GM13976 (cell line): Measurements from ENCODE around the gene EYS.

Experiments used
- DNase-seq: peaks from one replicate; pipeline ENCODE4 v3.0.0; 2012; ENCODE audit warnings: low spot score
- in situ Hi-C: fragments of 300-500 bp; cut with MboI; formaldehyde crosslinking; loops from one replicate; pipeline ENCODE4 v1.12.0; 2022; ENCODE audit warnings: low sequenced_read_pairs, mixed read lengths, inconsistent platforms; ENCODE audit not compliant: unreplicated experiment
- TF ChIP-seq, protein P1 (sequence below): IDR thresholded peaks from 2 replicates; pipeline ENCODE4 v1.5.1; 2012; ENCODE audit warnings: borderline replicate concordance, mild to moderate bottlenecking; ENCODE audit not compliant: insufficient read depth; ENCODE audit errors: extremely low read depth, missing control alignments, control extremely low read depth

Gene EYS

DNA sequence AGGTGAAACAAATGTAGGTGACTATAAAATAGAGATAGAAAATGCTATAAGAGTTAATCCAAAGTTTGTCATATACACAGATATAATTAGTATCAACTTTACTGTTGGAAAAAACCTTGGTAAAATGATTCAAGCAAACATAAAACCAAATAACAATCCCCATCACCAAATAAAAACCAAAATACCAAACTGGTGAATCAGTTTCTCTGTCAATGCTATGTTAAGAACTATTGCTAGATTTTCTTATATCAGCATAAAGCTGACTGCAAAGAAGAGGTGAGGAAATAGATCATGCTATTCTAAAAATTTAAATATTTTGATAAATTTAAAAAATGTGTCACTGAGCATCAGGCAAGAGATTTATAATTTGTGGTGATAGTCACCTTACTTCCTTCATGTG, 1413.0 kb downstream of the EYS start:
- no peak for DNase-seq
- in situ Hi-C loops: no loop called here
- TF ChIP-seq, protein P1, sequence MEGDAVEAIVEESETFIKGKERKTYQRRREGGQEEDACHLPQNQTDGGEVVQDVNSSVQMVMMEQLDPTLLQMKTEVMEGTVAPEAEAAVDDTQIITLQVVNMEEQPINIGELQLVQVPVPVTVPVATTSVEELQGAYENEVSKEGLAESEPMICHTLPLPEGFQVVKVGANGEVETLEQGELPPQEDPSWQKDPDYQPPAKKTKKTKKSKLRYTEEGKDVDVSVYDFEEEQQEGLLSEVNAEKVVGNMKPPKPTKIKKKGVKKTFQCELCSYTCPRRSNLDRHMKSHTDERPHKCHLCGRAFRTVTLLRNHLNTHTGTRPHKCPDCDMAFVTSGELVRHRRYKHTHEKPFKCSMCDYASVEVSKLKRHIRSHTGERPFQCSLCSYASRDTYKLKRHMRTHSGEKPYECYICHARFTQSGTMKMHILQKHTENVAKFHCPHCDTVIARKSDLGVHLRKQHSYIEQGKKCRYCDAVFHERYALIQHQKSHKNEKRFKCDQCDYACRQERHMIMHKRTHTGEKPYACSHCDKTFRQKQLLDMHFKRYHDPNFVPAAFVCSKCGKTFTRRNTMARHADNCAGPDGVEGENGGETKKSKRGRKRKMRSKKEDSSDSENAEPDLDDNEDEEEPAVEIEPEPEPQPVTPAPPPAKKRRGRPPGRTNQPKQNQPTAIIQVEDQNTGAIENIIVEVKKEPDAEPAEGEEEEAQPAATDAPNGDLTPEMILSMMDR: no peak

DNA sequence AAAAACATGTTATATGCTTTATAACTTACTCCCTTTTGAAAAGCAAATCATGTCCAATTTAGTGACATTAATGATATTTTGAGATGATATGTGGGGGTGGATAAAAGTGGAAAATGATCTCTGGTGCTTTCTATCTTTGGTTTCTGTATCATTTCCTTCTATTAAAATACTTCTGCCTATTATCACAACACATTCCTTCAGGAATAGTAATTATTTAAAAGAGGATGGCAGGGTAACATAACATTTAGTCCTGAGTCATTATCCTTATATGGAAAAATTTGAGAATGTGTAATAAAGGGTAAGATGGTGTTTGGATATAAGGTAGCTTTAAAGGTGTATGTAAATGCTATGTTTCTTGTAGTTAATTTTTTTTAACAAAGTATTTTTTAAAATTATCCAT, 1413.7 kb downstream of the EYS start:
- TF ChIP-seq, protein P1: no peak
- no peak for DNase-seq
- in situ Hi-C loops: no loop called here

DNA sequence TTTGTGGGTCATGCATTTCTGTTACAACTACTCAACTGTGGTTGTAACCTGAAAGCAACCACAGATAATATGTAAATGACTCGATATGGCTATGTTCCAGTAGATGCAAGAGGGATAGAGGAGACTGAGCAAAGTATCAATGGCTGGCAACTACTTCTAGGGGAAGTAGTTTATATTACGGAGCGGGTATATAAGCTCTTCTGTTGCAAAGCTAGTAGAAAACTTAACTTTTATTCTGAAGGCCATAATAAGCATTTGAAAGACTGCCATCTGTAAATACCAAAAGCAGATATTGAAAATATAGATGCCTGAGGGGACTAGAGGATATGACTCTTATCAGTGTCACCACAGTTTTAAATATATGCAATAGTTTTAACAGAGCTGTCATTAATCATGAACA, 1416.2 kb downstream of the EYS start:
- TF ChIP-seq, protein P1: no peak
- DNase-seq: no peak
- in situ Hi-C loops: no loop called here

DNA sequence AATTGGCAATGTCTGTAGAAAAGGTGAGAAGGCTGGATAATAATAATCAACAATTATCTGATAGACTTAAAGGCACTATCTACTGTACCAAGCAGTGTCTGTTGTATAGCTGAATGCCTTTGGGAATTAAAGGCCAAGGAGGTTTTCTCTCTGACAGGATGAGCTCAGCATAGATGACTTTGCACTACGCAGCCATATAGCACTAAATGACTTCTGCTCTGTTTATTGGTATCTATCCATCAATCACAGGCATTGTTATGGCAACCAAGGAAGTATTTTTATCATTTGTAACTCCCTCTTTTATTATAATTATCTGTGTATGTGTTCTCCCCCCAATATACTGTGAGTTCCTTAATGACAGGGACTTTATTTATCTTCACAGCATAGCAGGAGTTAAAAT, 1417.1 kb downstream of the EYS start:
- DNase-seq: no peak
- TF ChIP-seq, protein P1: no peak
- in situ Hi-C loops: no loop called here

DNA sequence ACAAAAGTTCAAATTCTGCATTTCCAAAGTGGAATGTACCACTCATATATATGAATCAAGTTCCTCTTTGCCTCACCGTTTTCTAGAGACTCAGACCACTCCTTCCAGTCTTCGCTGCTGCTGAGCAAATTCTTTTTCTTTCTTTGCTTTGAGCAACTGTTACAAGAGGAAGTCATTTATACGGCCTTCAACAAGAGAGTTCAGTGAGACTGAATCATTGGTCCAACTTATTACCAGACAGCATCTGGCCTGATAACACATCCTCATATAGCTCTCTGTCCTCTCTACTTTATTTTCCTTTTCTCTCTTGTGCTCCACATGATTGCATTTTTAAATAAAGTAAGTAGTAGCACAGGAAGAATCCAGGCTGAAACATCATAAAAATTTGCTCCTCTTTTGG, 1418.7 kb downstream of the EYS start:
- no peak for DNase-seq
- in situ Hi-C loops: no loop called here
- TF ChIP-seq, protein P1: no peak

DNA sequence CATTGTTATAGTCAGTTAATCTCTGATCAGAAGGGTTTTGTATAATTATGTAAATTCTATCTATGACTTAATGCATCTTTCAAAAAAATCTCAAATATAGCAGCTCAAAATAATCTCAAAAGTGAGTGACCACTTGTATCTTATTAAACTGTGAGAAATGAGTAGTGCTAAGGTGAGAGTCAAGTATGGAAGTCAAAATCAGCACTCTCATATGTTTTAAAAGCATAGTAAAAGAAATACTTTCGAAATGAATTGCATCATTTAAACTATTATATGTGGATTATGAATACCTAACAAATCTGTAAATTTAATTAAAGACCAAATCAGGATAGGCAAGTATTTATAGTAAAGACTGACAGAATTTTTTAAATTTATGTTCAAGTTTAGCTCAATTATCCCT, 1425.9 kb downstream of the EYS start:
- TF ChIP-seq, protein P1: no peak
- in situ Hi-C loops: no loop called here
- DNase-seq: no peak

DNA sequence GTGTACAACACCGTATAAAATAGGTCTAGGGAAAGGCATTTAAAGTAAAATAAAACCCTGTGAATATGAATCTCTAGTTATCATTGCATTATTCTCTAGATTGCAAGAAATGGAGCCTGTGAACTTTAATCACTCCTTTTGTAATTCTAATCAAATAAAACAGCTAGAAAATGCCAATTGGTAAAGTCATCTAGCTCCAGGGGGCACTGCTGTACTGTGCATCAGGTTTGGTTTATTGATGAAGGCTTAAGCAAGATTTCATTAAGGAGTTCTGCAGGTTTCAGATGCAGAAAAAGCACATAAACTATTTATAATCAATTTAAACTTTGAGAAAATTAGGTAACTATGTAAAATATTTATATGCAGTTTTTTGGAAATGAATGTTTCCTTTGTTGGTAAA, 1426.5 kb downstream of the EYS start:
- DNase-seq: peak; percentile 21
- in situ Hi-C loops: no loop called here
- TF ChIP-seq, protein P1: peak; percentile 16
